ENCODE data around the gene SORCS2. TPM values are rescaled to one million over a fixed set of nuclear protein-coding genes. Genes with fewer than 3 reads are reported as not detected.

Gene SORCS2
- total RNA-seq, 1 donor from 2014 or later, result 10.9 TPM

DNA sequence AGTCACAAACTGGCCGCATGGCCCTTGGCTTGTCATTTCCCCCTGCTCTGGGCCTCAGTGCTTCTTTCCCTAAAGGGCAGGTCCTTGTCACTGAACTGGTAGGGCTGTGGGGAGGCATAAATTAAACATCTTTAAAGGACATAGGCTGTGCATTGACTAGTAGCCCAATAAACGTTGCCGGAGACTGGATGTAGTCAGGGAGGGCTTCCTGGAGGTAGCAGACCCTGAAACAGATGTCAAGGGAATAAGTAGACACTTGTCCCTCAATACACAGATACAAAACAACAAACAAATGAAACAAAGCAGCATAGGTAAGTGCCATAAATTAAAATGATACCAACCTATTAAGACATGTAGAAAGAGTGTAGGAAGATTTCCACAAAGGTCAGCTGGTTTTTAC, 314.2 kb downstream of the SORCS2 start:
- TF ChIP-seq, protein P1, sequence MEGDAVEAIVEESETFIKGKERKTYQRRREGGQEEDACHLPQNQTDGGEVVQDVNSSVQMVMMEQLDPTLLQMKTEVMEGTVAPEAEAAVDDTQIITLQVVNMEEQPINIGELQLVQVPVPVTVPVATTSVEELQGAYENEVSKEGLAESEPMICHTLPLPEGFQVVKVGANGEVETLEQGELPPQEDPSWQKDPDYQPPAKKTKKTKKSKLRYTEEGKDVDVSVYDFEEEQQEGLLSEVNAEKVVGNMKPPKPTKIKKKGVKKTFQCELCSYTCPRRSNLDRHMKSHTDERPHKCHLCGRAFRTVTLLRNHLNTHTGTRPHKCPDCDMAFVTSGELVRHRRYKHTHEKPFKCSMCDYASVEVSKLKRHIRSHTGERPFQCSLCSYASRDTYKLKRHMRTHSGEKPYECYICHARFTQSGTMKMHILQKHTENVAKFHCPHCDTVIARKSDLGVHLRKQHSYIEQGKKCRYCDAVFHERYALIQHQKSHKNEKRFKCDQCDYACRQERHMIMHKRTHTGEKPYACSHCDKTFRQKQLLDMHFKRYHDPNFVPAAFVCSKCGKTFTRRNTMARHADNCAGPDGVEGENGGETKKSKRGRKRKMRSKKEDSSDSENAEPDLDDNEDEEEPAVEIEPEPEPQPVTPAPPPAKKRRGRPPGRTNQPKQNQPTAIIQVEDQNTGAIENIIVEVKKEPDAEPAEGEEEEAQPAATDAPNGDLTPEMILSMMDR (IDR thresholded peaks at IDR 0.05), result no peak
- Mint-ChIP-seq H3K27ac (ENCODE audit: unreplicated experiment) (no peak overlapping the region), H3K27me3 (ENCODE audit: low read depth) (peaks cover 44% of the 10 kb centered on the region), H3K4me3 (ENCODE audit: unreplicated experiment) (no peak overlapping the region), H3K9me3 (ENCODE audit: low read depth) (no peaks in the 10 kb centered on the region), H3K4me1 (ENCODE audit: low read depth) (peaks cover 11% of the 10 kb centered on the region), H3K36me3 (ENCODE audit: low read depth) (no peaks in the 10 kb centered on the region)
- no peak for DNase-seq (ENCODE audit: low spot score)

DNA sequence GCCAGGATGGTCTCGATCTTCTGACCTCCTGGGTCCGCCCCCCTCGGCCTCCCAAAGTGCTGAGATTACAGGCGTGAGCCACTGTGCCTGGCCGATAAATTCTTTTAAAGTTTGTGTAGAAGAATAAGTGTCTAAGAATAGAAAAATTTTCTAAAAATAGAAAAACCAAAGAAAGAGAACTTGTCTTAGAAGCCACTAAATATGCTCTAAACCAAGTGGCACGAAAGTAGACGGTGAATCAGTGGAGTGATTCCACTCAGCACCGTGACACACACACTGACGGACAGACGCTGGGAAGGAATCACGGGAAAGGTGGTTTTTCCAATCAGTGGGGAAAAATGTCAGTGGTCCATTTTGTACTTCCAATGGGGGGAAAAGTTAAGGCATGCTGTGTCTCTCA, 315.0 kb downstream of the SORCS2 start:
- Mint-ChIP-seq H3K4me1 (ENCODE audit: low read depth) (peaks cover 11% of the 10 kb centered on the region), H3K4me3 (ENCODE audit: unreplicated experiment) (no peak overlapping the region), H3K27ac (ENCODE audit: unreplicated experiment) (peak overlapping the region; percentile 81), H3K36me3 (ENCODE audit: low read depth) (no peaks in the 10 kb centered on the region), H3K27me3 (ENCODE audit: low read depth) (peaks cover 36% of the 10 kb centered on the region), H3K9me3 (ENCODE audit: low read depth) (no peaks in the 10 kb centered on the region)
- TF ChIP-seq, protein P1 (IDR thresholded peaks at IDR 0.05), result no peak
- no peak for DNase-seq (ENCODE audit: low spot score)

DNA sequence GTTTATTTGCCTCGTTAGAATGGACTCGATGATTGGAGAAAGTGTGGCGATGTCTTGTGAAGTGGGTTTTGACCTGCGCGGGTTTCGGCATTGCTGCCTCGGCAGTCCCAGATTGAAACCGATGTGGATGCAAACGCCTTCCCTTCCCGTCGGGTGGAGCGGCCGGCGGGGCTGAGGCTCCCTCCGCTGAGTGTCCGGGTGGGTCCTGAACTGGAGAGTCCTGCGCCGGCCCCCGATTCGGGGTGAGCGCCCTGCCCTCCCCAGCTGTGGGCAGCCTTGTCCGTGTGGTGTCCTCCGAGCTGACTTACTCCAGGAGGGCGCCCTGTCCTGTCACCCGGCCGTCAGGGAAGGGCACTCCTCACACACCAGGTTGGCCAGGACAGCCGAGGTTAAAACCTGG, 317.7 kb downstream of the SORCS2 start:
- TF ChIP-seq, protein P1 (IDR thresholded peaks at IDR 0.05), result no peak
- peaks cover 22% of the 10 kb centered on the region for H3K27me3 Mint-ChIP-seq (ENCODE audit: low read depth)
- no peak overlapping the region for H3K27ac Mint-ChIP-seq (ENCODE audit: unreplicated experiment)
- DNase-seq (ENCODE audit: low spot score), result no peak
- no peaks in the 10 kb centered on the region for H3K36me3 Mint-ChIP-seq (ENCODE audit: low read depth)
- peaks cover 17% of the 10 kb centered on the region for H3K4me1 Mint-ChIP-seq (ENCODE audit: low read depth)
- no peaks in the 10 kb centered on the region for H3K9me3 Mint-ChIP-seq (ENCODE audit: low read depth)
- H3K4me3 Mint-ChIP-seq (ENCODE audit: unreplicated experiment), result no peak overlapping the region

DNA sequence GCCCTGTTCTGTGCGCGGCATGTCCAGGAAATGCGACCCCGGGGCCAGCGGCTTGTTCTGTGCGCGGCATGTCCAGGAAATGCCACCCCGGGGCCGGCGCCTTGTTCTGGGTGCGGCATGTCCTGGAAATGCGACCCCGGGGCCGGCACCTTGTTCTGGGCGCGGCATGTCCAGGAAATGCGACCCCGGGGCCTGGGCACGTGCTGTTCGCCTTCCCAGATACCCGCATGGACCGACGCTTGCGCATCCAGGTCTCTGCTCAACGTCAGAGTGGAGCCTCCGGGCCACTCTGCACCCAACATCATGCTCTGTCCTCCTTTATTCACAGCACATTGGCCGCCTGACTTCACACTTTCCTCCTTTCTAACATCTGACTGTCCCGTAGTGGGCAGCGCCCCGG, 318.2 kb downstream of the SORCS2 start:
- H3K27me3 Mint-ChIP-seq (ENCODE audit: low read depth), result peaks cover 21% of the 10 kb centered on the region
- no peaks in the 10 kb centered on the region for H3K9me3 Mint-ChIP-seq (ENCODE audit: low read depth)
- TF ChIP-seq, protein P1 (IDR thresholded peaks at IDR 0.05), result no peak
- no peak for DNase-seq (ENCODE audit: low spot score)
- no peak overlapping the region for H3K4me3 Mint-ChIP-seq (ENCODE audit: unreplicated experiment)
- peaks cover 17% of the 10 kb centered on the region for H3K4me1 Mint-ChIP-seq (ENCODE audit: low read depth)
- no peak overlapping the region for H3K27ac Mint-ChIP-seq (ENCODE audit: unreplicated experiment)
- H3K36me3 Mint-ChIP-seq (ENCODE audit: low read depth), result no peaks in the 10 kb centered on the region

DNA sequence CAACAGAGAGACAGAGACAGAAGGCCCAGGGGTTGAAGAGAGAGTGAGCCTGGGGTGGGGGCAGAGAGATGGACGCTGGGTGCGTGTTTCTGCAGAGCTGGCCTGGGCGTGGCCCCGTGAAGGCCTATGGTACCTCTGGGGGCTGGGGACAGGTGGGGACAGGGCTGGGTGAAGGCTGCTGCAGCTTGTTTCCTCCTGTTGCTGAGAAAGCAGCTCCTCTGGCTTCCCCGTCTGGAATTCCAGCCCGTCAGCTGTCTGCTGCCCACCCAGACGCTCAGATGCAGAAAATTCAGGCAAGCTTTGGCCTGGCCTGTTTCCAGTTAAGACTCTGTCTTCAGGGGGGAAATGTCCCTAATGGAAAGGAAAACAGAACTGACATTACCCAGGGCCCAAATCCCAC, 319.2 kb downstream of the SORCS2 start:
- Mint-ChIP-seq H3K27ac (ENCODE audit: unreplicated experiment) (no peak overlapping the region), H3K9me3 (ENCODE audit: low read depth) (no peaks in the 10 kb centered on the region), H3K36me3 (ENCODE audit: low read depth) (no peaks in the 10 kb centered on the region), H3K27me3 (ENCODE audit: low read depth) (peaks cover 21% of the 10 kb centered on the region), H3K4me3 (ENCODE audit: unreplicated experiment) (no peak overlapping the region), H3K4me1 (ENCODE audit: low read depth) (peaks cover 16% of the 10 kb centered on the region)
- TF ChIP-seq, protein P1 (IDR thresholded peaks at IDR 0.05), result no peak
- DNase-seq (ENCODE audit: low spot score), result no peak

Data from chondrocyte (in vitro differentiated cells).